ENCODE data around the gene FSCN2.

The FSCN2 gene

GRCh38 chr17:81527591-81528383 is at the start of gene FSCN2:
TSS of gene FSCN2 (plus strand) at chr17:81528377. CDS start at chr17:81528532, 155 bp downstream.
- no peak for DNase-seq (ENCODE audit: low read depth)

- no peak for DNase-seq (ENCODE audit: low read depth)
Measured at GRCh38 chr17:81479175-81480071, 48.8 kb upstream of the FSCN2 start.

GRCh38 chr17:81480140-81481072 is 47.8 kb upstream of the FSCN2 start:
- DNase-seq (ENCODE audit: low read depth): no peak

- DNase-seq (ENCODE audit: low read depth): peak; percentile 58
Measured at GRCh38 chr17:81481073-81481799, 46.9 kb upstream of the FSCN2 start.

- DNase-seq (ENCODE audit: low read depth): no peak
Measured at GRCh38 chr17:81481815-81482505, 46.2 kb upstream of the FSCN2 start.

GRCh38 chr17:81482673-81483072 is 45.5 kb upstream of the FSCN2 start:
- no peak for DNase-seq (ENCODE audit: low read depth)

GRCh38 chr17:81483085-81483861 is 44.9 kb upstream of the FSCN2 start:
- DNase-seq (ENCODE audit: low read depth): no peak

- no peak for DNase-seq (ENCODE audit: low read depth)
Measured at GRCh38 chr17:81483862-81484194, 44.3 kb upstream of the FSCN2 start.

GRCh38 chr17:81484195-81484979 is 43.8 kb upstream of the FSCN2 start:
- DNase-seq (ENCODE audit: low read depth): peak; percentile 93

GRCh38 chr17:81486199-81486810 is 41.9 kb upstream of the FSCN2 start:
- no peak for DNase-seq (ENCODE audit: low read depth)

- DNase-seq (ENCODE audit: low read depth): no peak
Measured at GRCh38 chr17:81487089-81487486, 41.1 kb upstream of the FSCN2 start.

- DNase-seq (ENCODE audit: low read depth): peak; percentile 84
Measured at GRCh38 chr17:81487487-81488275, 40.5 kb upstream of the FSCN2 start.

- DNase-seq (ENCODE audit: low read depth): no peak
Measured at GRCh38 chr17:81488276-81488860, 39.8 kb upstream of the FSCN2 start.

GRCh38 chr17:81489012-81489997 is 38.9 kb upstream of the FSCN2 start:
- DNase-seq (ENCODE audit: low read depth): no peak

- no peak for DNase-seq (ENCODE audit: low read depth)
Measured at GRCh38 chr17:81489998-81490992, 37.9 kb upstream of the FSCN2 start.

Data from activated T-cell treated with anti-CD3 and anti-CD28 coated beads for 48 hours (primary cell).